Osteoblast (primary cell): ENCODE data around the gene SCUBE3. TPM values are rescaled to one million over a fixed set of nuclear protein-coding genes. Genes with fewer than 3 reads are reported as not detected.
A peak's percentile ranks its signal among the peaks of the same experiment; 100 is the strongest.

Experiments
- DNase-seq: peaks from one replicate; pipeline ENCODE4 v3.0.0; 2011; ENCODE audit warnings: low spot score, mixed read lengths; ENCODE audit not compliant: insufficient read length; ENCODE audit errors: missing footprints
- H2AFZ ChIP-seq: 2 replicates; pipeline ENCODE4 v1.6.0; 2011; ENCODE audit warnings: mild to moderate bottlenecking, low read length
- H3K27ac ChIP-seq: 2 replicates; pipeline ENCODE4 v1.5.1; 2011; ENCODE audit warnings: mild to moderate bottlenecking, low read depth, low read length, moderate library complexity
- H3K27me3 ChIP-seq: 2 replicates; pipeline ENCODE4 v1.6.0; 2012; ENCODE audit warnings: mild to moderate bottlenecking, control low read depth, inconsistent platforms, low read length, moderate library complexity; ENCODE audit not compliant: insufficient read depth
- H3K36me3 ChIP-seq: 2 replicates; pipeline ENCODE4 v1.5.1; 2011; ENCODE audit warnings: mild to moderate bottlenecking, low read length, control low read depth, moderate library complexity; ENCODE audit not compliant: insufficient read depth
- H3K4me1 ChIP-seq: 2 replicates; pipeline ENCODE4 v1.5.1; 2011; ENCODE audit warnings: mild to moderate bottlenecking, low read length, control low read depth, moderate library complexity; ENCODE audit not compliant: insufficient read depth
- H3K4me2 ChIP-seq: 2 replicates; pipeline ENCODE4 v1.6.0; 2011; ENCODE audit warnings: mild to moderate bottlenecking, low read length; ENCODE audit not compliant: insufficient read depth
- H3K4me3 ChIP-seq: fragments of 200-600 bp; sonication (generic); 3 replicates; pipeline ENCODE4 v1.5.1; 2012; ENCODE audit warnings: mild to moderate bottlenecking, low read length, inconsistent platforms; ENCODE audit not compliant: insufficient read depth
- H3K79me2 ChIP-seq: 2 replicates; pipeline ENCODE4 v1.6.0; 2012; ENCODE audit warnings: mild to moderate bottlenecking, low read length, control low read depth, inconsistent platforms; ENCODE audit not compliant: insufficient read depth
- H3K9me3 ChIP-seq: 2 replicates; pipeline ENCODE4 v1.5.1; 2011; ENCODE audit warnings: low read depth, low read length, control low read depth
- H4K20me1 ChIP-seq: 2 replicates; pipeline ENCODE4 v1.6.0; 2012; ENCODE audit warnings: mild to moderate bottlenecking, low read length, control low read depth; ENCODE audit not compliant: insufficient read depth
- total RNA-seq: library from RNA; depleted of rRNA; stranded (reverse); fragments of >200 nt; gene quantifications from 2 replicates; pipeline ENCODE4 v1.2.3, GENCODE V29; 2012
- TF ChIP-seq, protein P1 (sequence below): IDR thresholded peaks from 2 replicates; pipeline ENCODE4 v1.5.1; 2011; ENCODE audit warnings: mild to moderate bottlenecking, low read depth, low read length, moderate library complexity; ENCODE audit errors: extremely low read depth

Gene SCUBE3
- total RNA-seq, 1 donor = 30.4 TPM

GRCh38 chr6:35174088-35174434 lies 39.7 kb upstream of the SCUBE3 start:
- no peaks in the 10 kb centered on the region for H3K36me3 ChIP-seq
- no peak for DNase-seq
- peak overlapping the region; percentile 52 for H2AFZ ChIP-seq
- H3K9me3 ChIP-seq = no peaks in the 10 kb centered on the region
- peaks cover 7% of the 10 kb centered on the region for H3K79me2 ChIP-seq
- H3K27me3 ChIP-seq = no peaks in the 10 kb centered on the region
- H3K4me1 ChIP-seq = peaks cover 70% of the 10 kb centered on the region
- peak overlapping the region; percentile 70 for H3K27ac ChIP-seq
- TF ChIP-seq, protein P1, sequence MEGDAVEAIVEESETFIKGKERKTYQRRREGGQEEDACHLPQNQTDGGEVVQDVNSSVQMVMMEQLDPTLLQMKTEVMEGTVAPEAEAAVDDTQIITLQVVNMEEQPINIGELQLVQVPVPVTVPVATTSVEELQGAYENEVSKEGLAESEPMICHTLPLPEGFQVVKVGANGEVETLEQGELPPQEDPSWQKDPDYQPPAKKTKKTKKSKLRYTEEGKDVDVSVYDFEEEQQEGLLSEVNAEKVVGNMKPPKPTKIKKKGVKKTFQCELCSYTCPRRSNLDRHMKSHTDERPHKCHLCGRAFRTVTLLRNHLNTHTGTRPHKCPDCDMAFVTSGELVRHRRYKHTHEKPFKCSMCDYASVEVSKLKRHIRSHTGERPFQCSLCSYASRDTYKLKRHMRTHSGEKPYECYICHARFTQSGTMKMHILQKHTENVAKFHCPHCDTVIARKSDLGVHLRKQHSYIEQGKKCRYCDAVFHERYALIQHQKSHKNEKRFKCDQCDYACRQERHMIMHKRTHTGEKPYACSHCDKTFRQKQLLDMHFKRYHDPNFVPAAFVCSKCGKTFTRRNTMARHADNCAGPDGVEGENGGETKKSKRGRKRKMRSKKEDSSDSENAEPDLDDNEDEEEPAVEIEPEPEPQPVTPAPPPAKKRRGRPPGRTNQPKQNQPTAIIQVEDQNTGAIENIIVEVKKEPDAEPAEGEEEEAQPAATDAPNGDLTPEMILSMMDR = no peak
- no peak overlapping the region for H3K4me3 ChIP-seq
- peak overlapping the region; percentile 11 for H3K4me2 ChIP-seq
- no peaks in the 10 kb centered on the region for H4K20me1 ChIP-seq

- DNase-seq = no peak
- Histone ChIP-seq H3K4me1 (peaks cover 74% of the 10 kb centered on the region), H3K36me3 (no peaks in the 10 kb centered on the region), H3K4me2 (peak overlapping the region; percentile 11), H3K79me2 (peaks cover 6% of the 10 kb centered on the region), H4K20me1 (no peaks in the 10 kb centered on the region), H3K27me3 (no peaks in the 10 kb centered on the region), H3K9me3 (no peaks in the 10 kb centered on the region), H3K27ac (peak overlapping the region; percentile 70), H2AFZ (no peak overlapping the region), H3K4me3 (no peak overlapping the region)
- TF ChIP-seq, protein P1 = no peak
Observed at GRCh38 chr6:35174501-35174900, 39.3 kb upstream of the SCUBE3 start.

DNA sequence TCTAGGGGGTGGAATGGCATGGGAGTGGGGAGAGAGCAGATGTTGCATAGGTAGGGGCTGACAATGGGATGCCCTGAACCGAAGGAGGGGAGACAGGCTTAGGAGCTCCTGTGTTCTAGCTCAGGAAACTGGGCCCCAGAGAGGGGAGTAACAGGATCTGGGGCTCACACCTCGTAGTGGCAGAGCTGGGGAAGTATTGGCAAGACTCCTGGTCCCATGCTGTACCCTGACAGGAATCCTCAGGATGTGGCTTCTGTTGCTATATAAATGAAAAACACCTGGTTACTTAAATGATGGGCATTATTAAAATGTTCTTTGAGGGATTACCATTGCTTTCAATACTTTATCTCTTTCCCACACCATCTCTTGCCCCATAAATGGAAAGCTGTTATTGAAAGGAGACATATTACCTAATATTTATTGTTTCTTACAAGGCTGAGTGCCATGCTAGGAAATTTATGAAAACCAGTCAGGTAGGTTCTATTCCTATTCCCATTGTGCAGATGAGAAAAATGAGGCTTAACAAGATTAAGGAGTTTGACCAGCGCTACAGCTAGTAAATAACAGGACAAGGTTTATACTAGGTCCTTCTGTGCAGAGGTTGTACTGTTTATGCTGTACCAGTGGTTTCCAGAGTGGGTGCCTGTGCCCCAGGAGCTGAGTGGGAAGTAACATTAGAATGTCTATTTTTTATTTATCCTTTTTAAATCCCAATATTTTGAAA lies 37.3 kb upstream of the SCUBE3 start:
- no peaks in the 10 kb centered on the region for H3K36me3 ChIP-seq
- H3K4me1 ChIP-seq = peaks cover 67% of the 10 kb centered on the region

DNA sequence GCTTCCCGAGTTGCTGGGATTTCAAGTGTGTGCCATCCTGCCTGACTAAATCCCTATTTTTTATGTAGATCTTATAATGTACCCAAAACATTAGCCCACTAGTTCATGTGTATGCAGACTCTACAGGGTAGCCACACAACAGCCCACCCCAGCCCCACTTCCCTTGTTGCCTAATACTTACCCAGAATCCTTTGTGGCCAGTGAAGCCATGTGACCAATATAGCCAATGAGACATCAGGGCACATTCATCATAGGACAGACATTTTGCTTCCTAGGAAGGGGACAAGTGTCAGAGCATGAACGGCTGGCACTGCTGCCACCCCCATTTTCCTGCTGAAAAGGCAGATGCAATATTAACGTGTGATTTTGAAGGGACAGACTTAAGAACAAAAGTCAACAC lies 36.6 kb upstream of the SCUBE3 start:
- Histone ChIP-seq H4K20me1 (no peaks in the 10 kb centered on the region), H3K9me3 (no peaks in the 10 kb centered on the region), H3K4me2 (peak overlapping the region; percentile 7), H3K4me3 (no peak overlapping the region), H3K4me1 (peaks cover 70% of the 10 kb centered on the region), H2AFZ (peak overlapping the region; percentile 5), H3K27me3 (no peaks in the 10 kb centered on the region), H3K36me3 (no peaks in the 10 kb centered on the region), H3K79me2 (no peaks in the 10 kb centered on the region), H3K27ac (peak overlapping the region; percentile 60)
- DNase-seq = no peak
- TF ChIP-seq, protein P1 = no peak

More for the DNA sequence above, 37.3 kb upstream of the SCUBE3 start:
- no peak overlapping the region for H3K4me3 ChIP-seq
- no peaks in the 10 kb centered on the region for H3K79me2 ChIP-seq
- H3K9me3 ChIP-seq = no peaks in the 10 kb centered on the region
- H3K27ac ChIP-seq = peak overlapping the region; percentile 60
- no peaks in the 10 kb centered on the region for H4K20me1 ChIP-seq
- H3K27me3 ChIP-seq = no peaks in the 10 kb centered on the region
- no peak overlapping the region for H3K4me2 ChIP-seq
- TF ChIP-seq, protein P1 = no peak
- DNase-seq = no peak
- no peak overlapping the region for H2AFZ ChIP-seq
